ENCODE data around the gene MTFP1. TPM values are rescaled to one million over a fixed set of nuclear protein-coding genes. Genes with fewer than 3 reads are reported as not detected.
A peak's percentile ranks its signal among the peaks of the same experiment; 100 is the strongest.

Gene MTFP1
- total RNA-seq, 1 experiment from 2014 or later, result 86.9 TPM

DNA sequence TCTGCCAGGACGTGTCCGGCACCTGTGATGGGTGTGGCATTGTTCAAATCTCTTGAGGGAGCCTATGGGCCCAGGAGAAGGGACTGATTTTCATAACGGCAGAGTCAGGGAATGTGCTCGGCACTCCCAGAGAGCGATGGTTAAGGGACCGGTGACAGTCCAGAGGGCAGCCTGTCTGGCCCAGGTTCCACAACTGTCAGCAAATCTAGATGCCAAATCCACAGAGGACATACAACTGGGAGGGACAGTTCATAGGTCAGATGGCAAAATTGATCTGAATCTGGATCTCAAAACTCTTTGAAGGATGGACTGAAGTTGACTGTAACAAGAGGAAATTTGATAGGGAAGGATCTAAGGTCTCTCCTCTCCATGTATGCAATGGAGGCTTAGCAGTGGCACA is 21.3 kb upstream of the MTFP1 start:
- intact Hi-C loops (cut with micrococcal nuclease; ENCODE audit: unreplicated experiment), result loop anchor here (10.0 kb wide), 1 partner anchor 60 kb away; no protein-coding TSS in a partner anchor
- H3K9me3 ChIP-seq (ENCODE audit: low read depth, low read length, poor library complexity, severe bottlenecking), result no peaks in the 10 kb centered on the region
- H3K4me1 ChIP-seq (ENCODE audit: insufficient read depth, low read length, poor library complexity, severe bottlenecking), result no peaks in the 10 kb centered on the region
- TF ChIP-seq CTCF (conservative IDR thresholded peaks at IDR 0.05; ENCODE audit: low read depth, low read length), result no peak
- no peak for TF ChIP-seq EZH2 (IDR thresholded peaks at IDR 0.05; ENCODE audit: borderline replicate concordance, low read depth, low read length, poor library complexity, severe bottlenecking)
- DNase-seq (ENCODE audit: low spot score), result no peak
- no peak overlapping the region for H3K27ac ChIP-seq (ENCODE audit: low read depth, low read length, poor library complexity, severe bottlenecking)
- no TSS peak for BruUV-seq (replicated peaks)
- POLR2A ChIA-PET (ENCODE audit: low non-redundant PET), result interaction anchor here (0.6 kb wide), 2 partner anchors 17 to 19 kb away, joined by 3 to 4 read pairs; no protein-coding TSS in a partner anchor
- CTCF ChIA-PET, result no interaction called here
- H3K4me3 ChIP-seq (ENCODE audit: low read depth, low read length, poor library complexity, severe bottlenecking), result no peak overlapping the region
- H3K27me3 ChIP-seq (replicated peaks; ENCODE audit: insufficient read depth, low read depth, low read length, poor library complexity), result no peaks in the 10 kb centered on the region
- H3K36me3 ChIP-seq (ENCODE audit: insufficient read depth, low read length, poor library complexity, severe bottlenecking), result peaks cover 21% of the 10 kb centered on the region

- H3K27ac ChIP-seq (ENCODE audit: low read depth, low read length, poor library complexity, severe bottlenecking), result no peak overlapping the region
- H3K27me3 ChIP-seq (replicated peaks; ENCODE audit: insufficient read depth, low read depth, low read length, poor library complexity), result no peaks in the 10 kb centered on the region
- intact Hi-C loops (cut with micrococcal nuclease; ENCODE audit: unreplicated experiment), result loop anchor here (10.0 kb wide), 1 partner anchor 61 kb away; no protein-coding TSS in a partner anchor
- H3K4me1 ChIP-seq (ENCODE audit: insufficient read depth, low read length, poor library complexity, severe bottlenecking), result no peaks in the 10 kb centered on the region
- ChIA-PET CTCF (no interaction called here), POLR2A (ENCODE audit: low non-redundant PET) (interaction anchor here (0.5 kb wide), 1 partner anchor 10 kb away, joined by 4 read pairs; no protein-coding TSS in a partner anchor)
- H3K9me3 ChIP-seq (ENCODE audit: low read depth, low read length, poor library complexity, severe bottlenecking), result no peaks in the 10 kb centered on the region
- no peak for TF ChIP-seq CTCF (conservative IDR thresholded peaks at IDR 0.05; ENCODE audit: low read depth, low read length)
- TF ChIP-seq EZH2 (IDR thresholded peaks at IDR 0.05; ENCODE audit: borderline replicate concordance, low read depth, low read length, poor library complexity, severe bottlenecking), result no peak
- no peak overlapping the region for H3K4me3 ChIP-seq (ENCODE audit: low read depth, low read length, poor library complexity, severe bottlenecking)
- peaks cover 21% of the 10 kb centered on the region for H3K36me3 ChIP-seq (ENCODE audit: insufficient read depth, low read length, poor library complexity, severe bottlenecking)
- BruUV-seq (replicated peaks), result no TSS peak
- DNase-seq (ENCODE audit: low spot score), result no peak
Measured at GRCh38 chr22:30405731-30406130, 19.8 kb upstream of the MTFP1 start.

DNA sequence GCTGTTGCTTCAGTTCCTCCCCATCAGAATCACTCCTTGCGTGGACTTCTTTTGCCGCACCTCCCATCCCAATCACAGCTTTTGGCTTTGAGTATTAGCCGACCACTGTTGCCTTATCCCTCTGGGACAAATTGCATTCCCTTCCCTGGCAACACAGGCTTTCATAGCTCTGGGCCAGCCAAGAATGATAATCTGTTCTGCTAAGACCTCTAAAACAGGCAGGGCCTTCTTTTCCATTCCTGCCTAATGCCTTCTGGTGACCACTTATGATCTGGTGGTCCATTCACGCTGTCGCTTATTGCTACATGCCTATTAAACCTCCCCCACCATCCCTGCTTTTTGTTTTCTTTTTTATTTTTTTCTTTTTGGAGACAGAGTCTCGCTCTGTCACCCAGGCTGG is 19.2 kb upstream of the MTFP1 start:
- H3K27me3 ChIP-seq (replicated peaks; ENCODE audit: insufficient read depth, low read depth, low read length, poor library complexity), result no peaks in the 10 kb centered on the region
- H3K9me3 ChIP-seq (ENCODE audit: low read depth, low read length, poor library complexity, severe bottlenecking), result no peaks in the 10 kb centered on the region
- peaks cover 27% of the 10 kb centered on the region for H3K36me3 ChIP-seq (ENCODE audit: insufficient read depth, low read length, poor library complexity, severe bottlenecking)
- intact Hi-C loops (cut with micrococcal nuclease; ENCODE audit: unreplicated experiment), result loop anchor here (10.0 kb wide), 1 partner anchor 62 kb away; no protein-coding TSS in a partner anchor
- BruUV-seq (replicated peaks), result TSS peak; percentile 9
- H3K4me3 ChIP-seq (ENCODE audit: low read depth, low read length, poor library complexity, severe bottlenecking), result no peak overlapping the region
- H3K27ac ChIP-seq (ENCODE audit: low read depth, low read length, poor library complexity, severe bottlenecking), result no peak overlapping the region
- no peak for DNase-seq (ENCODE audit: low spot score)
- ChIA-PET POLR2A (ENCODE audit: low non-redundant PET) (interaction anchor here (0.5 kb wide), 1 partner anchor 11 kb away, joined by 4 read pairs; no protein-coding TSS in a partner anchor), CTCF (no interaction called here)
- TF ChIP-seq EZH2 (IDR thresholded peaks at IDR 0.05; ENCODE audit: borderline replicate concordance, low read depth, low read length, poor library complexity, severe bottlenecking) (no peak), CTCF (conservative IDR thresholded peaks at IDR 0.05; ENCODE audit: low read depth, low read length) (no peak)
- H3K4me1 ChIP-seq (ENCODE audit: insufficient read depth, low read length, poor library complexity, severe bottlenecking), result no peaks in the 10 kb centered on the region
